ENCODE measurements around the gene FCHSD2. TPM values are rescaled to one million over a fixed set of nuclear protein-coding genes. Genes with fewer than 3 reads are reported as not detected.
A peak's percentile ranks its signal among the peaks of the same experiment; 100 is the strongest.
"Not testable (repeated sequence)": the region's sequence is repeated elsewhere in the genome, so short reads cannot be mapped to it uniquely, and the experiment has no call there.

The FCHSD2 gene
- total and polyA plus RNA-seq, 3 experiments from 2014 or later = 21.2 to 28.3 (median 28.0) TPM

DNA sequence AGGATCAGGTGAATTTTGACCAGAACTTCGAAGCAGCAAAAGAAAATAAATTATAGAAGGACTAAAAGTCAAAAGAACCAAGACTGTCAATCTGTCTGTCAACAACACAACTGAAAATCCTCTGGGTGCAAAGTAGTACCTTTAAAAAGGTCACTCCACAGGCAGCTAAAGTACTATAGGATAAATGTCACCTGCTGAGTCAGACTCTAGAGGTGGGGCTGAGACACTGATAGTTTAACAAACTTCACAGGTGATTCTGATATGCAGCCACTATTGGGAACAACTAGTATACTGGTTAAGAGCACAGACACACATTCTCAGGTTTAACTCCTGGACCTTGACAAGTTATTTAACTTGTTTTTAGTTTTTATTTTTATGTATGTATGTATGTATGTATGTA, 107.3 kb downstream of the FCHSD2 start:
- no peak for DNase-seq
- POLR2A ChIA-PET = no interaction called here
- H3K9me3 Mint-ChIP-seq = no peaks in the 10 kb centered on the region

DNA sequence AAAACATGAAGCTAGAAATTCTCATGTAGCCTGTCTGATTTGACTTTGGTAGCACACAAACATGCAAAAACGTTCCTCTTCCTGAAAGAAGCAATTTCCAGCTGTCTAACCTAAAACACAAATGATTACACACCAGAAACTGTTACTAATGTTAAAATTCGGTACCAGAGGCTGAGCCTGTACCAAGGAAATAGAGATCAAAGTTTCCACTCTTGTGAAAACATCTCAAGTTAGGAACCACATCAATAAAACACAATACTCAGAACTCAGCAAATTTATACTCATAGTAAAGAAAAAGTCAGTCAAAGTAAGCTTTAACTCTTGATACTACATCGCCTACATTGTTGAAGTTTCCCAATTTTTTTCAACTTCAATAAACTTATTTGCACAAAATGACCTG, 107.8 kb downstream of the FCHSD2 start:
- peak overlapping the region; percentile 2 to 90 (median 66) for H3K27ac Mint-ChIP-seq

More for the DNA sequence above, 107.3 kb downstream of the FCHSD2 start:
- no peaks in the 10 kb centered on the region for H3K36me3 ChIP-seq (ENCODE audit: insufficient read depth, low read length)
- peak overlapping the region in 6 of 8 donors; percentile 40 to 90 (median 80) for H3K27ac Mint-ChIP-seq
- no peaks in the 10 kb centered on the region for H3K9me3 ChIP-seq (ENCODE audit: low read length)
- peaks cover 0 to 6% (median 5%) of the 10 kb centered on the region in 3 donors for H3K36me3 Mint-ChIP-seq
- H3K27me3 Mint-ChIP-seq = no peaks in the 10 kb centered on the region
- CTCF ChIA-PET = interaction anchor here (1.2 to 1.8 kb wide), 2 partner anchors 108 to 189 kb away, joined by 3 to 8 read pairs; partner anchors contain the start of gene FCHSD2
- H3K4me1 Mint-ChIP-seq = peaks cover 23 to 43% (median 41%) of the 10 kb centered on the region in 3 donors
- H3K4me1 ChIP-seq (ENCODE audit: insufficient read depth, low read length) = peaks cover 22% of the 10 kb centered on the region
- H3K4me3 Mint-ChIP-seq = peak overlapping the region in 6 of 7 donors; percentile 40 to 77 (median 69)
- H3K27ac ChIP-seq (ENCODE audit: low read depth, low read length) = no peak overlapping the region
- no peak overlapping the region for H3K4me3 ChIP-seq (ENCODE audit: low read length)
- H3K27me3 ChIP-seq (ENCODE audit: insufficient read depth, low read length, poor library complexity, severe bottlenecking) = no peaks in the 10 kb centered on the region

DNA sequence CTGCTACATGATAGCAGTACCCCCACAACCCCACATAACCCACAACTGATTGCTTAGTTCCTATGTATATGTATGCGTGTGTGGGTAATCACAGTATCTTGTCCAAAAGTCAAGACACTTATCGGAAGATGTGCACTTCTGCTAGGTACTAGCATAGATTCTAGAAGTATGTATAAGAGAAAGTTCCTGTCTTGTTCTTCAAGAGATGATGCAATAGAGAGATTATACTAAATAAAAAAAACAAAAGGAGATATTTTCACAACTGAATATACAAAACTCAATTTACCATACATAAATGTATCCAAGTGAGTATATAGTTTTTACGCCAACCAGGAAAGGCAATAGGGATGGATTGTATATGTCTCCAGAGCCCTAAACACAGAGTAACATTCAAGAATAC, 112.0 kb downstream of the FCHSD2 start:
- Histone ChIP-seq H3K4me3 (ENCODE audit: low read length) (no peak overlapping the region), H3K36me3 (ENCODE audit: insufficient read depth, low read length) (no peaks in the 10 kb centered on the region), H3K27me3 (ENCODE audit: insufficient read depth, low read length, poor library complexity, severe bottlenecking) (no peaks in the 10 kb centered on the region), H3K4me1 (ENCODE audit: insufficient read depth, low read length) (peaks cover 19% of the 10 kb centered on the region), H3K9me3 (ENCODE audit: low read length) (no peaks in the 10 kb centered on the region), H3K27ac (ENCODE audit: low read depth, low read length) (no peak overlapping the region)
- Mint-ChIP-seq H3K27me3 (no peaks in the 10 kb centered on the region), H3K27ac (no peak overlapping the region), H3K4me1 (peaks cover 20 to 51% (median 41%) of the 10 kb centered on the region in 3 donors), H3K4me3 (no peak overlapping the region), H3K36me3 (peaks cover 15 to 42% (median 24%) of the 10 kb centered on the region in 3 donors), H3K9me3 (peaks cover 5 to 32% (median 23%) of the 10 kb centered on the region in 5 donors)
- ChIA-PET CTCF (no interaction called here), POLR2A (no interaction called here)
- no peak for DNase-seq

More for the DNA sequence above, 107.8 kb downstream of the FCHSD2 start:
- Histone ChIP-seq H3K9me3 (ENCODE audit: low read length) (no peaks in the 10 kb centered on the region), H3K4me3 (ENCODE audit: low read length) (no peak overlapping the region), H3K36me3 (ENCODE audit: insufficient read depth, low read length) (no peaks in the 10 kb centered on the region), H3K27ac (ENCODE audit: low read depth, low read length) (no peak overlapping the region), H3K4me1 (ENCODE audit: insufficient read depth, low read length) (peaks cover 22% of the 10 kb centered on the region), H3K27me3 (ENCODE audit: insufficient read depth, low read length, poor library complexity, severe bottlenecking) (no peaks in the 10 kb centered on the region)
- peaks cover 4 to 7% (median 5%) of the 10 kb centered on the region in 3 donors for H3K36me3 Mint-ChIP-seq
- POLR2A ChIA-PET = no interaction called here
- peak overlapping the region; percentile 4 to 74 (median 57) for H3K4me3 Mint-ChIP-seq
- H3K4me1 Mint-ChIP-seq = peaks cover 23 to 47% (median 45%) of the 10 kb centered on the region in 3 donors
- peak in 2 of 5 donors; percentile 41 to 63 for DNase-seq
- H3K9me3 Mint-ChIP-seq = peaks cover 0 to 1% (median 0%) of the 10 kb centered on the region in 5 donors
- CTCF ChIA-PET = interaction anchor here (1.2 to 1.8 kb wide), 2 partner anchors 108 to 189 kb away, joined by 3 to 8 read pairs; partner anchors contain the start of gene FCHSD2
- no peaks in the 10 kb centered on the region for H3K27me3 Mint-ChIP-seq

DNA sequence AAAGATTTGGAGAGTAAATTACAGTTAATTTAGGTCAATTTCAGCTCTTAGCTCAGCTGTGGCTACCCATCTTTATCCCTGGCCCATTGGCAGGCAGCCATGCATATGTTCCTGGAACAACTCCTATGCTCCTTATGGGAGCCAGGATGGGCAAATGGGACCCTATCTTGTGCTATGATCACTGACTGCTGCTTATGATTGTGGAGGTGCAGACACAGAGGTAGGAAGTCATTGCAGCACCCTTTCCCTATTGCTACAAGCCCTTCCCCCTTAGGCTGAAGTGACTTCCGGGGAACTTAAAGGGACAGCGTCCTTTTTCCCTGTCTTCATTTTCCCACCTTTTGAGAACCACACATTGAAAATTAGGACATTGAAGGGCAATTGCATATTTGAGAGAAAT, 112.7 kb downstream of the FCHSD2 start:
- Mint-ChIP-seq H3K4me1 (peaks cover 13 to 43% (median 33%) of the 10 kb centered on the region in 3 donors), H3K36me3 (peaks cover 15 to 49% (median 30%) of the 10 kb centered on the region in 3 donors), H3K27ac (no peak overlapping the region), H3K4me3 (peak overlapping the region in 3 of 7 donors; percentile 10 to 35 (median 35)), H3K27me3 (no peaks in the 10 kb centered on the region), H3K9me3 (peaks cover 12 to 39% (median 30%) of the 10 kb centered on the region in 5 donors)
- Histone ChIP-seq H3K27ac (ENCODE audit: low read depth, low read length) (no peak overlapping the region), H3K4me3 (ENCODE audit: low read length) (no peak overlapping the region), H3K4me1 (ENCODE audit: insufficient read depth, low read length) (peaks cover 12% of the 10 kb centered on the region), H3K36me3 (ENCODE audit: insufficient read depth, low read length) (no peaks in the 10 kb centered on the region), H3K9me3 (ENCODE audit: low read length) (no peaks in the 10 kb centered on the region), H3K27me3 (ENCODE audit: insufficient read depth, low read length, poor library complexity, severe bottlenecking) (no peaks in the 10 kb centered on the region)
- no peak for DNase-seq
- CTCF ChIA-PET = no interaction called here
- POLR2A ChIA-PET = no interaction called here

DNA sequence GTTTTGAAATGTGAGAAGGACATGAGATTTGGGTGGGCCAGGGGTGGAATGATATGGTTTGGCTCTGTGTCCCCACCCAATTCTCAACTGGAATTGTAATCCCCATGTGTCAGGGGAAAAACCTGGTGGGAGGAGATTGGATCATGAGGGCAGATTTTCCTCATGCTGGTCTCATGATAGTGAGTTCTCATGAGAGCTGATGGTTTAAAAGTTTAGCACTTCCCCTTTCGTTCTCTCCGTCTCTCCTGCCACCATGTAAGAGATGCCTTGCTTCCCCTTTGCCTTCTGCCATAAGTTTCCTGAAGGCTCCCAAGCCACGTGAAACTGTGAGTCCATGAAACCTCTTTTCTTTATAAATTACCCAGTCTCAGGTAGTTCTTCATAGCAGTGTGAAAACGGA, 113.5 kb downstream of the FCHSD2 start:
- H3K4me3 Mint-ChIP-seq = no peak overlapping the region
- CTCF ChIA-PET = no interaction called here
- no peak for DNase-seq
- H3K36me3 Mint-ChIP-seq = peaks cover 21 to 57% (median 37%) of the 10 kb centered on the region in 3 donors
- no peaks in the 10 kb centered on the region for H3K27me3 Mint-ChIP-seq
- no peak overlapping the region for H3K4me3 ChIP-seq (ENCODE audit: low read length)
- no peaks in the 10 kb centered on the region for H3K36me3 ChIP-seq (ENCODE audit: insufficient read depth, low read length)
- H3K9me3 Mint-ChIP-seq = peaks cover 20 to 47% (median 37%) of the 10 kb centered on the region in 5 donors
- H3K4me1 Mint-ChIP-seq = peaks cover 9 to 38% (median 28%) of the 10 kb centered on the region in 3 donors
- peak overlapping the region in 2 of 8 donors; percentile 76 to 79 for H3K27ac Mint-ChIP-seq
- no peaks in the 10 kb centered on the region for H3K9me3 ChIP-seq (ENCODE audit: low read length)
- peaks cover 10% of the 10 kb centered on the region for H3K4me1 ChIP-seq (ENCODE audit: insufficient read depth, low read length)
- no peak overlapping the region for H3K27ac ChIP-seq (ENCODE audit: low read depth, low read length)
- POLR2A ChIA-PET = no interaction called here
- H3K27me3 ChIP-seq (ENCODE audit: insufficient read depth, low read length, poor library complexity, severe bottlenecking) = no peaks in the 10 kb centered on the region

DNA sequence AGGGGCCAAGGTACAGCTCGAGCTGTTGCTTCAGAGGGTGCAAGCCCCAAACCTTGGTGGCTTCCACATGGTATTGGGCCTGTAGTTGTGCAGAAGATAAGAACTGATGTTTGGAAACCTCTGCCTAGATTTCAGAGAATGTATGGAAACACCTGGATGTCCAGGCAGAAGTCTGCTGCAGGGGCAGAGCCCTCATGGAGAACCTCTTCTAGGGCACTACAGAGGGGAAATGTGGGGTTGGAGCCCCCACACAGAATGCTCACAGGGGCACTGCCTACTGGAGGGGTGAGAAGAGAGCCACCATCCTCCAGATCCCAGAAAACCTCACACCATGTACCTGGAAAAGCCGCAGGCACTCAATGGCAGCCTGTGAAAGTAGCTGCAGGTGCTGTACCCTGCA, 114.3 kb downstream of the FCHSD2 start:
- Mint-ChIP-seq H3K36me3 (peaks cover 24 to 63% (median 37%) of the 10 kb centered on the region in 3 donors), H3K4me1 (peaks cover 7 to 31% (median 21%) of the 10 kb centered on the region in 3 donors), H3K9me3 (peaks cover 24 to 55% (median 42%) of the 10 kb centered on the region in 5 donors)
- H3K4me1 ChIP-seq (ENCODE audit: insufficient read depth, low read length); H3K9me3 ChIP-seq (ENCODE audit: low read length); DNase-seq; H3K27me3 Mint-ChIP-seq; H3K4me3 ChIP-seq (ENCODE audit: low read length); CTCF ChIA-PET; H3K27me3 ChIP-seq (ENCODE audit: insufficient read depth, low read length, poor library complexity, severe bottlenecking); H3K27ac Mint-ChIP-seq; POLR2A ChIA-PET; H3K4me3 Mint-ChIP-seq; H3K27ac ChIP-seq (ENCODE audit: low read depth, low read length); H3K36me3 ChIP-seq (ENCODE audit: insufficient read depth, low read length): not testable (repeated sequence)

DNA sequence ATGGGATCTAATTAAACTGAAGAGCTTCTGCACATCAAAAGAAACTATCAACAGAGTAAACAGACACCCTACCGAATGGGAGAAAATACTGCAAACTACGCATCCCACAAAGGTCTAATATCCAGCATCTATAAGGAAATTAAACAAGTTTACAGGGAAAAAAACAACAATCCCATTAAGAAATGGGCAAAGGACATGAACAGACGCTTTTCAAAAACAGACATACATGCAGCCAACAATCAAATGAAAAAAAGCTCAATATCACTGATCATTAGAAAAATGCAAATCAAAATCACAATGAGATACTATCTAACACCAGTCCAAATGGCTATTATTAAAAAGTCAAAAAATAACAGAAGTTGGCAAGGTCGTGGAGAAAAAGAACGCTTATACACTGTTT, 117.5 kb downstream of the FCHSD2 start:
- no peak overlapping the region for H3K4me3 Mint-ChIP-seq
- CTCF ChIA-PET = no interaction called here
- H3K36me3 ChIP-seq (ENCODE audit: insufficient read depth, low read length) = no peaks in the 10 kb centered on the region
- no peaks in the 10 kb centered on the region for H3K4me1 ChIP-seq (ENCODE audit: insufficient read depth, low read length)
- H3K27ac Mint-ChIP-seq = no peak overlapping the region
- no peak for DNase-seq
- peaks cover 24 to 81% (median 37%) of the 10 kb centered on the region in 3 donors for H3K36me3 Mint-ChIP-seq
- POLR2A ChIA-PET = no interaction called here
- no peak overlapping the region for H3K27ac ChIP-seq (ENCODE audit: low read depth, low read length)
- H3K4me1 Mint-ChIP-seq = peaks cover 1 to 20% (median 11%) of the 10 kb centered on the region in 3 donors
- H3K9me3 Mint-ChIP-seq = peaks cover 24 to 61% (median 49%) of the 10 kb centered on the region in 5 donors
- H3K27me3 Mint-ChIP-seq = no peaks in the 10 kb centered on the region
- no peaks in the 10 kb centered on the region for H3K27me3 ChIP-seq (ENCODE audit: insufficient read depth, low read length, poor library complexity, severe bottlenecking)
- no peak overlapping the region for H3K4me3 ChIP-seq (ENCODE audit: low read length)
- H3K9me3 ChIP-seq (ENCODE audit: low read length) = no peaks in the 10 kb centered on the region

DNA sequence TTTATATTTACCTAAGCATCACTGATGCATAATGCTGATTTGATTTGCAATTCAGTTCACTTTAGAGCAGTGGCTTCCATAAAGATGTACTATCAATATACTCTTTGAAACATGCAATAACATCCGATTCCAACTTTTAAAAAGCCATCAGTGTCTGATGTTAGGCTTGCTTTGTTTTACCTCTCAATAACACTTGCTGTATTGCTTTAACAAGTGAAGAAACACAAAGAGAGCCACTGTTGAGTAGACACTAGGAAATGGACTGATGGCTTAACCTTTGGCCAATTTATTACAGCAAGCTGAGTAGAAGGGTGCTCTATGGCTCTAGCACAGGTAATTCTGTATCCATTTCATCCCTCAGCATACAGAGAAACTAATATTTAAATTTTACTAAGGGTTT, 122.1 kb downstream of the FCHSD2 start:
- no peak overlapping the region for H3K4me3 ChIP-seq (ENCODE audit: low read length)
- no peaks in the 10 kb centered on the region for H3K36me3 ChIP-seq (ENCODE audit: insufficient read depth, low read length)
- DNase-seq = no peak
- CTCF ChIA-PET = no interaction called here
- H3K4me3 Mint-ChIP-seq = no peak overlapping the region
- no peaks in the 10 kb centered on the region for H3K9me3 ChIP-seq (ENCODE audit: low read length)
- H3K9me3 Mint-ChIP-seq = peaks cover 15 to 28% (median 20%) of the 10 kb centered on the region in 5 donors
- no peaks in the 10 kb centered on the region for H3K27me3 Mint-ChIP-seq
- POLR2A ChIA-PET = no interaction called here
- peaks cover 5 to 11% (median 6%) of the 10 kb centered on the region in 3 donors for H3K4me1 Mint-ChIP-seq
- H3K27ac Mint-ChIP-seq = no peak overlapping the region
- H3K27ac ChIP-seq (ENCODE audit: low read depth, low read length) = no peak overlapping the region
- H3K27me3 ChIP-seq (ENCODE audit: insufficient read depth, low read length, poor library complexity, severe bottlenecking) = no peaks in the 10 kb centered on the region
- H3K36me3 Mint-ChIP-seq = peaks cover 13 to 39% (median 14%) of the 10 kb centered on the region in 3 donors
- no peaks in the 10 kb centered on the region for H3K4me1 ChIP-seq (ENCODE audit: insufficient read depth, low read length)

Measured in CD8-positive, alpha-beta memory T cell (primary cell).